PC-3 (cell line): ENCODE data around the gene CAMTA2. TPM values are rescaled to one million over a fixed set of nuclear protein-coding genes. Genes with fewer than 3 reads are reported as not detected.
A peak's percentile ranks its signal among the peaks of the same experiment; 100 is the strongest.

ENCODE experiments used
- ATAC-seq: fragments of 200-7000 bp; cut with Tn5 transposase; 2 replicates; pipeline ENCODE4 v1.9.1; 2020; ENCODE audit warnings: mild to moderate bottlenecking, moderate library complexity
- BruUV-seq: library from RNA; stranded (reverse); fragments of 400-500 nt; replicated peaks from 2 replicates; lab custom pipeline; 2021; lab: Mats Ljungman, UMichigan
- CTCF ChIA-PET: fragments of 300-600 bp; sonication (Branson Sonifier 250); formaldehyde crosslinking; loops from one replicate; lab custom pipeline; 2022; ENCODE audit warnings: antibody characterized with exemption; lab: Charles Lee
- POLR2A ChIA-PET: fragments of 300-600 bp; sonication (Branson Sonifier 250); formaldehyde crosslinking; loops from one replicate; lab custom pipeline; 2022; ENCODE audit warnings: antibody characterized with exemption; ENCODE audit not compliant: unreplicated experiment; lab: Charles Lee
- DNase-seq: peaks from one replicate; pipeline ENCODE4 v3.0.0-alpha.2; 2015
- H2AFZ ChIP-seq: fragments of 300-600 bp; sonication (generic); 2 replicates; pipeline ENCODE4 v1.6.0; 2016; ENCODE audit warnings: antibody characterized with exemption, low read length
- H3F3A ChIP-seq: fragments of 300-600 bp; sonication (generic); one replicate; pipeline ENCODE4 v1.6.0; 2017; ENCODE audit warnings: antibody characterized with exemption, low read length, control low read depth, mild to moderate bottlenecking; ENCODE audit not compliant: unreplicated experiment
- H3K27ac ChIP-seq: fragments of 300-600 bp; sonication (generic); 2 replicates; pipeline ENCODE4 v1.5.1; 2016; ENCODE audit warnings: mild to moderate bottlenecking, low read length
- H3K27me3 ChIP-seq: fragments of 300-600 bp; sonication (generic); 2 replicates; pipeline ENCODE4 v1.6.1; 2016; ENCODE audit warnings: low read length, mixed read lengths
- H3K36me3 ChIP-seq: fragments of 300-600 bp; sonication (generic); 2 replicates; pipeline ENCODE4 v1.6.1; 2016; ENCODE audit warnings: low read depth, mixed run types, low read length, mixed read lengths
- H3K4me1 ChIP-seq: fragments of 300-600 bp; sonication (generic); 2 replicates; pipeline ENCODE4 v1.5.1; 2016; ENCODE audit warnings: low read length; ENCODE audit not compliant: insufficient read depth
- H3K4me2 ChIP-seq: fragments of 300-600 bp; sonication (generic); 2 replicates; pipeline ENCODE4 v1.6.0; 2016; ENCODE audit warnings: low read length
- H3K4me3 ChIP-seq: fragments of 300-600 bp; sonication (generic); 2 replicates; pipeline ENCODE4 v1.5.1; 2016; ENCODE audit warnings: mild to moderate bottlenecking, low read length, mixed read lengths
- H3K79me2 ChIP-seq: fragments of 300-600 bp; sonication (generic); 2 replicates; pipeline ENCODE4 v1.6.1; 2017; ENCODE audit warnings: low read length, mixed read lengths
- H3K9ac ChIP-seq: fragments of 300-600 bp; sonication (generic); 2 replicates; pipeline ENCODE4 v1.6.0; 2016; ENCODE audit warnings: mild to moderate bottlenecking, low read length
- H3K9me2 ChIP-seq: fragments of 300-600 bp; sonication (generic); replicated peaks from 2 replicates; pipeline ENCODE4 v1.6.1; 2016; ENCODE audit warnings: mixed run types, low read length, mixed read lengths
- H3K9me3 ChIP-seq: fragments of 300-600 bp; sonication (generic); 2 replicates; pipeline ENCODE4 v1.6.1; 2016; ENCODE audit warnings: low read length, mixed read lengths
- H4K20me1 ChIP-seq: fragments of 300-600 bp; sonication (generic); 2 replicates; pipeline ENCODE4 v1.6.1; 2016; ENCODE audit warnings: low read length, mixed read lengths
- EZH2 ChIP-seq: fragments of 300-600 bp; sonication (generic); IDR thresholded peaks from one replicate; pipeline ENCODE4 v1.6.1; 2017; ENCODE audit warnings: antibody characterized with exemption, mild to moderate bottlenecking, low read length; ENCODE audit not compliant: unreplicated experiment
- EZH2phosphoT487 ChIP-seq: fragments of 300-600 bp; sonication (generic); IDR thresholded peaks from 2 replicates; pipeline ENCODE4 v1.6.1; 2018; ENCODE audit warnings: mild to moderate bottlenecking, antibody characterized with exemption, low read length, borderline replicate concordance
- intact Hi-C: fragments of 100-400 bp; cut with micrococcal nuclease; formaldehyde crosslinking; loops from 2 replicates; pipeline ENCODE4 v1.9.0; 2023
- total RNA-seq: library from RNA; depleted of rRNA; stranded (reverse); fragments of >200 nt; gene quantifications from 2 replicates; pipeline ENCODE4 v1.2.3, GENCODE V29; 2014
- TF ChIP-seq, protein P1 (sequence below): fragments of 300-600 bp; sonication (generic); conservative IDR thresholded peaks from 2 replicates; pipeline ENCODE4 v1.5.1; 2017; ENCODE audit warnings: antibody characterized with exemption, low read depth, mild to moderate bottlenecking, low read length

The CAMTA2 gene
- total RNA-seq, 1 experiment from 2014 or later, result 6.2 TPM

DNA sequence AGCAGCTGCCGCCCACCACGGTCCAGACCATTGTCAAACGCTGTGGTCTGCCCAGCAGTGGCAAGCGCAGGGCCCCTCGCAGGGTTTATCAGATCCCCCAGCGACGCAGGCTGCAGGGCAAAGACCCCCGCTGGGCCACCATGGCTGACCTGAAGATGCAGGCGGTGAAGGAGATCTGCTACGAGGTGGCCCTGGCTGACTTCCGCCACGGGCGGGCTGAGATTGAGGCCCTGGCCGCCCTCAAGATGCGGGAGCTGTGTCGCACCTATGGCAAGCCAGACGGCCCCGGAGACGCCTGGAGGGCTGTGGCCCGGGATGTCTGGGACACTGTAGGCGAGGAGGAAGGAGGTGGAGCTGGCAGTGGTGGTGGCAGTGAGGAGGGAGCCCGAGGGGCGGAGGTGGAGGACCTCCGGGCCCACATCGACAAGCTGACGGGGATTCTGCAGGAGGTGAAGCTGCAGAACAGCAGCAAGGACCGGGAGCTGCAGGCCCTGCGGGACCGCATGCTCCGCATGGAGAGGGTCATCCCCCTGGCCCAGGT, 34.8 kb upstream of the CAMTA2 start:
- Histone ChIP-seq H4K20me1 (no peaks in the 10 kb centered on the region), H3K9me3 (no peaks in the 10 kb centered on the region), H3K9me2 (no peaks in the 10 kb centered on the region), H3K4me1 (no peaks in the 10 kb centered on the region), H3F3A (no peaks in the 10 kb centered on the region), H3K36me3 (peaks cover 9% of the 10 kb centered on the region; the same call in 1 of the 2 replicates), H3K4me3 (no peak overlapping the region), H3K27ac (no peak overlapping the region), H2AFZ (no peak overlapping the region), H3K4me2 (no peak overlapping the region), H3K79me2 (no peaks in the 10 kb centered on the region), H3K9ac (no peak overlapping the region), H3K27me3 (no peaks in the 10 kb centered on the region)
- DNase-seq, result no peak
- TF ChIP-seq EZH2, result no peak
- TF ChIP-seq, protein P1, sequence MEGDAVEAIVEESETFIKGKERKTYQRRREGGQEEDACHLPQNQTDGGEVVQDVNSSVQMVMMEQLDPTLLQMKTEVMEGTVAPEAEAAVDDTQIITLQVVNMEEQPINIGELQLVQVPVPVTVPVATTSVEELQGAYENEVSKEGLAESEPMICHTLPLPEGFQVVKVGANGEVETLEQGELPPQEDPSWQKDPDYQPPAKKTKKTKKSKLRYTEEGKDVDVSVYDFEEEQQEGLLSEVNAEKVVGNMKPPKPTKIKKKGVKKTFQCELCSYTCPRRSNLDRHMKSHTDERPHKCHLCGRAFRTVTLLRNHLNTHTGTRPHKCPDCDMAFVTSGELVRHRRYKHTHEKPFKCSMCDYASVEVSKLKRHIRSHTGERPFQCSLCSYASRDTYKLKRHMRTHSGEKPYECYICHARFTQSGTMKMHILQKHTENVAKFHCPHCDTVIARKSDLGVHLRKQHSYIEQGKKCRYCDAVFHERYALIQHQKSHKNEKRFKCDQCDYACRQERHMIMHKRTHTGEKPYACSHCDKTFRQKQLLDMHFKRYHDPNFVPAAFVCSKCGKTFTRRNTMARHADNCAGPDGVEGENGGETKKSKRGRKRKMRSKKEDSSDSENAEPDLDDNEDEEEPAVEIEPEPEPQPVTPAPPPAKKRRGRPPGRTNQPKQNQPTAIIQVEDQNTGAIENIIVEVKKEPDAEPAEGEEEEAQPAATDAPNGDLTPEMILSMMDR, result no peak
- no peak for TF ChIP-seq EZH2phosphoT487
- CTCF ChIA-PET, result no interaction called here
- POLR2A ChIA-PET, result no interaction called here
- no TSS peak for BruUV-seq
- ATAC-seq, result no peak
- intact Hi-C loops, result no loop called here

- Histone ChIP-seq H3F3A (no peaks in the 10 kb centered on the region), H4K20me1 (no peaks in the 10 kb centered on the region), H3K4me2 (no peak overlapping the region), H3K9me2 (no peaks in the 10 kb centered on the region), H3K9me3 (no peaks in the 10 kb centered on the region), H3K27me3 (no peaks in the 10 kb centered on the region), H3K36me3 (peaks cover 9% of the 10 kb centered on the region; the same call in 1 of the 2 replicates), H3K27ac (no peak overlapping the region), H3K4me3 (no peak overlapping the region), H3K9ac (no peak overlapping the region), H3K79me2 (no peaks in the 10 kb centered on the region), H2AFZ (no peak overlapping the region), H3K4me1 (no peaks in the 10 kb centered on the region)
- no TSS peak for BruUV-seq
- intact Hi-C loops, result no loop called here
- DNase-seq, result no peak
- POLR2A ChIA-PET, result no interaction called here
- CTCF ChIA-PET, result no interaction called here
- TF ChIP-seq EZH2 (no peak), EZH2phosphoT487 (no peak)
- TF ChIP-seq, protein P1, result no peak
- no peak for ATAC-seq
Observed at GRCh38 chr17:5020502-5021023, 33.1 kb upstream of the CAMTA2 start.

DNA sequence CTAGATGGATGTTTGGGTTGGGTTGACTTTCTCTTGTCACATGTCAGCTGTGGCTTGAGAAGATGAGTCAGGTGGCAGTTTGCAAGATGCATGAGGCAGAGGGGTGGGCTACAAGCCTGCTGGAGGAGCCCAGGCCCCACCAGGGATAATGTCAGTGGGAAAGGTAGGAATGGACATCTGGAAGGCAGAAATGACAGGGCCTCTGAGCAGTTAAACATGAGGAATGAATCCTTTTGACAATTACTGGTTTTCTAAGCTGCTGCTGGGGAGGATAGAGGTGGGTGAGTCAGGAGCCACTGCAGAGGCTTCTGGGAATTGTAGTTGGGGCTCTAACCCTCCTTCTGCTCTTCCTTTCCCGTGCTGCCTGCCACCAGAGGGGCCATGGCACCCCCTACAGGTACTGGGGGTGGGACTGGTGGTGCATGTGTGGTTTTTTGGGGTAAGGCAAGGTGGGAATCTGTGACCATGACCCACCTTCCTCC, 32.0 kb upstream of the CAMTA2 start:
- Histone ChIP-seq H3K27ac (no peak overlapping the region), H3K9me3 (no peaks in the 10 kb centered on the region), H3K79me2 (no peaks in the 10 kb centered on the region), H3K27me3 (no peaks in the 10 kb centered on the region), H4K20me1 (no peaks in the 10 kb centered on the region), H3K36me3 (peaks cover 9% of the 10 kb centered on the region; the same call in 1 of the 2 replicates), H2AFZ (no peak overlapping the region), H3K4me2 (no peak overlapping the region), H3F3A (no peaks in the 10 kb centered on the region), H3K4me3 (no peak overlapping the region), H3K9me2 (no peaks in the 10 kb centered on the region), H3K4me1 (no peaks in the 10 kb centered on the region), H3K9ac (no peak overlapping the region)
- TF ChIP-seq, protein P1, result no peak; the same call in 1 of the 2 replicates
- TF ChIP-seq EZH2 (no peak), EZH2phosphoT487 (no peak)
- ChIA-PET CTCF (no interaction called here), POLR2A (no interaction called here)
- intact Hi-C loops, result no loop called here
- BruUV-seq, result no TSS peak
- ATAC-seq (peak; percentile 37; the same call in 1 of the 2 replicates), DNase-seq (peak; percentile 4)
